HG02678 (cell line): ENCODE results near the gene GDF2.

Source experiments
- ATAC-seq: cut with Tn5 transposase; IDR thresholded peaks from one replicate; pipeline ENCODE4 v1.9.1; 2021; ENCODE audit warnings: mild to moderate bottlenecking, moderate library complexity; ENCODE audit not compliant: unreplicated experiment

GDF2 gene

GRCh38 chr10:47331954-47332353 lies 9.7 kb downstream of the GDF2 start:
- no peak for ATAC-seq

- ATAC-seq = no peak
These were observed 10.1 kb downstream of the GDF2 start for GRCh38 chr10:47332371-47332770.

- ATAC-seq = no peak
These were observed 10.7 kb downstream of the GDF2 start for GRCh38 chr10:47332946-47333345.

GRCh38 chr10:47333532-47333931 lies 11.3 kb downstream of the GDF2 start:
- no peak for ATAC-seq

GRCh38 chr10:47334466-47335295 lies 12.4 kb downstream of the GDF2 start:
- ATAC-seq = no peak

GRCh38 chr10:47335906-47336305 lies 13.7 kb downstream of the GDF2 start:
- ATAC-seq = no peak

GRCh38 chr10:47336387-47337134 lies 14.3 kb downstream of the GDF2 start:
- no peak for ATAC-seq

GRCh38 chr10:47337310-47337709 lies 15.1 kb downstream of the GDF2 start:
- ATAC-seq = no peak

- no peak for ATAC-seq
These were observed 17.0 kb downstream of the GDF2 start for GRCh38 chr10:47339186-47339735.

- ATAC-seq = no peak
These were observed 17.7 kb downstream of the GDF2 start for GRCh38 chr10:47339759-47340607.

GRCh38 chr10:47340608-47341170 lies 18.4 kb downstream of the GDF2 start:
- ATAC-seq = no peak

GRCh38 chr10:47344996-47345870 lies 23.0 kb downstream of the GDF2 start:
- no peak for ATAC-seq

GRCh38 chr10:47346581-47347302 lies 24.5 kb downstream of the GDF2 start:
- ATAC-seq = no peak

GRCh38 chr10:47347303-47347675 lies 25.0 kb downstream of the GDF2 start:
- ATAC-seq = no peak

- no peak for ATAC-seq
These were observed 25.9 kb downstream of the GDF2 start, which contains the start of gene RBP3 for GRCh38 chr10:47348138-47348651. RBP3 (plus strand) TSS chr10:47348363; CDS start chr10:47348485, 122 bp downstream.

GRCh38 chr10:47348661-47349470 lies 26.6 kb downstream of the GDF2 start:
- no peak for ATAC-seq

GRCh38 chr10:47349516-47349915 lies 27.3 kb downstream of the GDF2 start:
- ATAC-seq = no peak

- no peak for ATAC-seq
These were observed 27.7 kb downstream of the GDF2 start for GRCh38 chr10:47349941-47350371.
